NT2/D1 (cell line): ENCODE results near the gene NSFL1C.

Experiments used
- YY1 ChIP-seq: IDR thresholded peaks from 2 replicates; pipeline ENCODE4 v1.6.1; 2011; ENCODE audit not compliant: insufficient read length, insufficient read depth
- ZNF274 ChIP-seq: IDR thresholded peaks from 2 replicates; pipeline ENCODE4 v1.6.1; 2011; ENCODE audit warnings: mild to moderate bottlenecking, low read depth, low read length

DNA sequence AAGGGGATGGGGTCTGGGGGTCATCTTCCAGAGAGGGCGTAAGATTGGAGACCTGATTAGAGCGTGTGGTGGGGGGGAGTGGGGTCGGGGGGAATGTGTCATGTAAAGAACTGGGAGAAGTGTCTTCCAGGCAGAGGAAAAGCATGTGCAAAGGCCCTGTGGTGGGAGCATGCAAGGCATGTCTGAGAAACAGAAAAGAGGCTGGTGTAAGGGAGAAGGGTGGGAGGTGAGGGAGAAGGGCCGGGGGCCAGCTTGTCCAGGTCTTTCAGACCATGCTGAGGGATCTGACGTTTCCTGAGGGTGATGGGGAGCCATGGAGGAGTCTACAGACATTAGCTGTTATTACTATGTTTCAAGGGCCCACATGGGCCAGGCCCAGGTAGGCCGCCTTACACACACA lies 43.4 kb downstream of the NSFL1C start:
- TF ChIP-seq YY1 (no peak), ZNF274 (no peak)
